Heart left ventricle (tissue), 16 donors: Measurements from ENCODE around the gene ARHGAP26. TPM values are rescaled to one million over a fixed set of nuclear protein-coding genes. Genes with fewer than 3 reads are reported as not detected.
A peak's percentile ranks its signal among the peaks of the same experiment; 100 is the strongest.

Source experiments
- ATAC-seq, 4 donors: fragments of 200-7000 bp; cut with Tn5 transposase; one replicate each; pipeline ENCODE4 v1.9.1; 2020 to 2022; ENCODE audit warnings: moderate library complexity in 4 of 4, mild to moderate bottlenecking in 3 of 4, moderate number of reproducible peaks in 1 of 4
- DNase-seq, 5 donors: peaks; one replicate each; pipeline ENCODE4 v3.0.0-alpha.2; 2020
- H3K27ac ChIP-seq, 12 donors: fragments of 200-600 bp; sonication (generic) in 4 of 12; one replicate each; pipeline versions ENCODE4 v1.5.0 to v1.8.0; 2016 to 2022; ENCODE audit warnings: mild to moderate bottlenecking in 2 of 12
- H3K27me3 ChIP-seq, 9 donors: fragments of 200-600 bp; sonication (generic) in 2 of 9; one replicate each; pipeline versions ENCODE4 v1.5.1 to v1.8.0; 2016 to 2022; ENCODE audit warnings: mild to moderate bottlenecking in 3 of 9
- H3K36me3 ChIP-seq, 9 donors: fragments of 200-600 bp; sonication (generic) in 2 of 9; one replicate each; pipeline versions ENCODE4 v1.5.0 to v1.8.0; 2018 to 2022; ENCODE audit warnings: mild to moderate bottlenecking in 2 of 9
- H3K4me1 ChIP-seq, 12 donors: fragments of 200-600 bp; sonication (generic) in 4 of 12; one replicate each; pipeline versions ENCODE4 v1.5.0 to v1.8.0; 2016 to 2022; ENCODE audit warnings: mild to moderate bottlenecking in 3 of 12
- H3K4me3 ChIP-seq, 12 donors: fragments of 200-600 bp; sonication (generic) in 4 of 12; one replicate each; pipeline versions ENCODE4 v1.5.0 to v1.8.0; 2017 to 2022; ENCODE audit warnings: mild to moderate bottlenecking in 9 of 12, moderate library complexity in 4 of 12
- H3K9me3 ChIP-seq, 12 donors: fragments of 200-600 bp; sonication (generic) in 4 of 12; one replicate each; pipeline versions ENCODE4 v1.5.0 to v1.8.0; 2016 to 2022; ENCODE audit warnings: mild to moderate bottlenecking in 1 of 12
- CTCF ChIP-seq, 12 donors: fragments of 200-600 bp; sonication (generic) in 4 of 12; IDR thresholded peaks; one replicate each; pipeline versions ENCODE4 v1.5.0 to v1.8.0; 2018 to 2022; ENCODE audit warnings: antibody characterized with exemption in 12 of 12, mild to moderate bottlenecking in 5 of 12
- POLR2A ChIP-seq, 2 donors: fragments of 450-650 bp; IDR thresholded peaks; one replicate each; pipeline ENCODE4 v1.6.1; 2017; ENCODE audit warnings: antibody characterized with exemption in 2 of 2, mild to moderate bottlenecking in 2 of 2, moderate library complexity in 2 of 2
- WGBS, 4 donors: extraction: QIAGEN DNeasy Blood & Tissue Kit in 2 of 4; methylation state at CpG; one replicate each; pipeline versions ENCODE4 v1.1.5 to v1.1.7; 2013 to 2018; 5-methylcytosine and 5-hydroxymethylcytosine counted together
- intact Hi-C, 10 donors: fragments of 100-400 bp; cut with DNase I; formaldehyde crosslinking; loops; one replicate each; pipeline versions ENCODE4 v1.11.1 to v1.14.2; 2022
- polyA plus RNA-seq, 2 donors: library from polyadenylated mRNA; stranded (reverse); fragments of 200-250 nt; gene quantifications; one replicate each; pipeline ENCODE4 v1.2.3, GENCODE V29; 2013
- total RNA-seq, 9 donors: library from RNA; depleted of rRNA in 2 of 9; stranded (reverse); fragments of >200 nt in 2 of 9; fragmentation: NEBNext Ultra II Directional in 3 of 9; extraction: Animal tissue kit (Norgen Biotek cat#: 25700) in 3 of 9; gene quantifications; one replicate each; pipeline versions ENCODE4 v1.1.0 to v1.2.4, GENCODE V29; 2016 to 2023
- donor health status: ischemic (EF 13 %, LVEDD 7.1; RV severe dilation, severe dysfunction).
- donor health status: healthy with polysubstance abuse.
- donor health status: DM: no; HTN: yes; CAD: no.
- donor health status: DM: no; HTN: no; CAD: no.
- donor health status: ischemic (EF 25% LVEDD 6.9; RV normal size, moderate dysfunction).
- donor health status: ischemic (EF 25% LVEDD 5.7; RV mildly dilated, moderate dysfunction).
- donor health status: healthy.
- donor health status: DM: yes; HTN: yes; CAD: no.
- donor health status: ischemic (EF 35%, LVEDD 5.7; RV mildly dilated, moderate dysfunction).
- donor health status: nonischemic (EF 11% LVEDD 7.7; RV severe dilation, severe dysfunction).
- donor health status: DM: yes; HTN: yes; CAD: no.
- donor health status: PGD.
- donor health status: ischemic (EF 29% LVEDD 5.4; RV normal size, mild dysfunction).
- donor health status: nonischemic (EF 23%, LVEDD 6.1; RV moderate dilation, normal function).

ARHGAP26 gene
- total and polyA plus RNA-seq, 11 donors = 11.9 to 52.1 (median 33.7) TPM

GRCh38 chr5:142797420-142797819, 27.2 kb downstream of the ARHGAP26 start:
- no peak overlapping the region for H3K4me3 ChIP-seq
- DNase-seq = no peak
- no peaks in the 10 kb centered on the region for H3K9me3 ChIP-seq
- intact Hi-C loops = no loop called here
- no peak for ATAC-seq
- peak overlapping the region in 3 of 12 donors; percentile 22 to 91 (median 44) for H3K27ac ChIP-seq
- WGBS, 4 donors = 75 to 79% (median 77%) methylated on average over 3 of the region's 3 CpGs
- peaks cover 0 to 95% (median 43%) of the 10 kb centered on the region in 12 donors for H3K4me1 ChIP-seq
- no peaks in the 10 kb centered on the region for H3K27me3 ChIP-seq
- H3K36me3 ChIP-seq = no peaks in the 10 kb centered on the region
- TF ChIP-seq POLR2A (IDR thresholded peaks at IDR 0.05) (no peak), CTCF (IDR thresholded peaks at IDR 0.05) (peak in 1 of 12 donors; percentile 5)

DNA sequence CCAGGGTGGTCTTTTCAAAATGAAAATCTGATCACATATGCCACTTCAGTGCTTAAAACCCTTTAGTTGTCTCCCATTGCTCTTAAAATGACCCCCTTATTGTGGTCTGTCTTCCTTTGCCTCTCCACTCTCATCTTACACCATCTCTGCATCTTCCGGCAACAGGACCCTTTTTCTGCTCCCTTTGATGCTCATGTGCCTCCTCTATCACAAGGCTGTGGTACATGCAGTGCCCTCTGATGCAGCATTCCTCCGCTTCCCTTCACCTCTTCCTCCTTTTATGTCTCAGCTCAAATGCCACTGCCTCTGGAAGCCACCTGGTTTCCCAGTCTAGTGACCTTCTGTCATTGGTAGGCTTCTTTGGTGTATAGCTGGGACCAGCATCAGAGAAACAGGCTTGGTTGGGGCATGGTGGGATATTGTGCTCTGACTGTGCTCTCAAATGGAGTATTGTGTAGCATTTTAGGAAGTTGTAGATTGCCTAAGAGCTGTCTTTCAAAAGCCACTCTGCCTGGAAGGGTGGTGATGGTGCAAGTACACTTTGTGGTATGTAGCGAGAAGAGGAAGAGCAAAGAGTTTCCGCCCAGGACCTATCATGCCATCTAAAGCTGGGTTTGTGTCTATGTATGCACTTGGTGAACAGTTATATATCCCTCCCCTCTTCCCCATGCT, 28.1 kb downstream of the ARHGAP26 start:
- intact Hi-C loops = no loop called here
- H3K27me3 ChIP-seq = no peaks in the 10 kb centered on the region
- 85 to 91% (median 90%) methylated on average over 4 of the region's 4 CpGs for WGBS, 4 donors
- peak overlapping the region in 7 of 12 donors; percentile 8 to 91 (median 29) for H3K27ac ChIP-seq
- peak in 2 of 5 donors; percentile 42 to 45 for DNase-seq
- no peaks in the 10 kb centered on the region for H3K9me3 ChIP-seq
- peak overlapping the region in 1 of 12 donors; percentile 15 for H3K4me3 ChIP-seq
- TF ChIP-seq POLR2A (IDR thresholded peaks at IDR 0.05) (no peak), CTCF (IDR thresholded peaks at IDR 0.05) (no peak)
- peaks cover 3 to 98% (median 45%) of the 10 kb centered on the region in 12 donors for H3K4me1 ChIP-seq
- peak; percentile 46 to 81 (median 65) for ATAC-seq
- H3K36me3 ChIP-seq = no peaks in the 10 kb centered on the region

- H3K4me3 ChIP-seq = no peak overlapping the region
- H3K4me1 ChIP-seq = peaks cover 3 to 95% (median 38%) of the 10 kb centered on the region in 12 donors
- no peaks in the 10 kb centered on the region for H3K27me3 ChIP-seq
- H3K9me3 ChIP-seq = no peaks in the 10 kb centered on the region
- no peaks in the 10 kb centered on the region for H3K36me3 ChIP-seq
- ATAC-seq (no peak), DNase-seq (no peak)
- intact Hi-C loops = no loop called here
- 85 to 92% (median 92%) methylated on average over 6 of the region's 6 CpGs for WGBS, 4 donors
- TF ChIP-seq CTCF (IDR thresholded peaks at IDR 0.05) (no peak), POLR2A (IDR thresholded peaks at IDR 0.05) (no peak)
- peak overlapping the region in 3 of 12 donors; percentile 6 to 91 (median 11) for H3K27ac ChIP-seq
These were observed 30.8 kb downstream of the ARHGAP26 start for GRCh38 chr5:142800776-142801494.

- Histone ChIP-seq H3K27ac (peak overlapping the region in 2 of 12 donors; percentile 11 to 91), H3K4me3 (no peak overlapping the region), H3K36me3 (no peaks in the 10 kb centered on the region), H3K9me3 (no peaks in the 10 kb centered on the region), H3K4me1 (peaks cover 3 to 95% (median 37%) of the 10 kb centered on the region in 12 donors), H3K27me3 (no peaks in the 10 kb centered on the region)
- intact Hi-C loops = no loop called here
- no peak for DNase-seq
- ATAC-seq = no peak
- TF ChIP-seq POLR2A (IDR thresholded peaks at IDR 0.05) (no peak), CTCF (IDR thresholded peaks at IDR 0.05) (no peak)
- 87 to 91% (median 88%) methylated on average over 4 of the region's 4 CpGs for WGBS, 4 donors
These were observed 31.3 kb downstream of the ARHGAP26 start for GRCh38 chr5:142801495-142801871.
